Stimulated activated CD8-positive, alpha-beta memory T cell treated with anti-CD3 and anti-CD28 coated beads, Interleukin-2, amount 100 ng/mL, for 1 hour (primary cell): ENCODE data around the gene CCNL1.

Source experiments
- DNase-seq, 2 donors: peaks; one replicate each; pipeline ENCODE4 v3.0.0-alpha.2; 2020; ENCODE audit warnings: low read depth in 2 of 2

Gene CCNL1

DNA sequence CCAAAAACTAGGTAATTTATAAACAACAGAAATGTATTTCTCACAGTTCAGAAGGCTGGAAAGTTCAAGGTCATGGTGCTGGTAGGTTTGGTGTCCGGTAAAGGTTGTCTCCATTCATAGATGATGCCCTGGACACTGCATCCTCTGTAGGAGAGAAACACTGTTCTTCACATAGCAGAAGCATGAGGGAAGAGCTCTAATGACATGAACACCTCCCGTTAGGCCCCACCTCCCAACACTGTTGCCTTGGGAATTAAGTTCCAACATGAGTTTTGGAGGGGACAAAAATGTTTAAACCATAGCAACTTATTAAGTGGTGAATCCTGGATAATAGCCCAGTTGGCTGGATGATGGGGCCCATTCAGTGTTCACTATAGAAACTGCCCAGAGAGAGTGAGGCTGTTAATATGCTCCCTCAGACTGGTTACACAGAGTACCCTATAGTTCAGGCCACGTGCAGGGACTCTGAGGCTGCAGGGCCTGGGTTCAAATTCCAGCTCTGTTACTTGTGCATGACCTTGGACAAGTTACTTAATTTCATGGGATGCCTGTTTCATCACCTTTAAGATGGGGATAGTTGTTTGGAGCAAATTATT lies 37.0 kb downstream of the CCNL1 start:
- no peak for DNase-seq

DNA sequence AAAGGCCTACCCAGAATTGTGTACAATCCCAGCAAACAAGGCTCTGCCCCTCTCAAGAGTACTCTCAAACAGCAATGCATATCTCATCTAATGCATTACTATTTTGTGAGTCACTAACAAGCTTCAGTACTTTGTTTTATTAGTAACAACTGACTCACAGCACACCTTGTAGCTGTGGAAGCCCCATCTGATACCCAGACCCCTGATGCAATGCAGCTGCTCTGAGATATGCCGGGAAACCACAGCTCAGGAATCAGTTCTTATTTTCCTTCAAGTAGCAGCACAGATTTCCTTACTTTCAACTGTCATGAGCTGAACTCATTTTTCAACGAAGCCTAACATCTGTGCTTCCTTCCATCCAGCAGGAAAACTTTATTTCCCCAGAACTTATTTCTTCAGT lies 37.8 kb downstream of the CCNL1 start:
- DNase-seq: no peak

DNA sequence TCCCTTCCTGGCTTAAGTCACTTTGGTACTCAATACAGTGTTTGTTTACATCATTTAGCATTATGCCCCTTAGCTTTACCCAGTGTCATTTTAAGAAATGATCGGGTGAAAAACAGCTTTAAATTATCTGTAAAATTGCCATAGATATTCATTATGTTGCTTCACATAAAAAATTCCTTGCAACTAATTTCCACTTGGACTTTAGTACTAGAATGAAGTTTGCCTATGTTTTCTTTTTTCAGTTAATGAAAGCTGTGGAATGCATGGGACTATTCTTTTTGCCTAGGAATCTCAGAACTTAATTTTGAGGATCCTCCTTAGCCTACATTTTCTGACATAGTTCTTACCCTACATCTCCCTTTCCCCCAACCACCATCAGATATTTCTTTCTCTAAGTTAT lies 38.4 kb downstream of the CCNL1 start:
- DNase-seq: no peak

DNA sequence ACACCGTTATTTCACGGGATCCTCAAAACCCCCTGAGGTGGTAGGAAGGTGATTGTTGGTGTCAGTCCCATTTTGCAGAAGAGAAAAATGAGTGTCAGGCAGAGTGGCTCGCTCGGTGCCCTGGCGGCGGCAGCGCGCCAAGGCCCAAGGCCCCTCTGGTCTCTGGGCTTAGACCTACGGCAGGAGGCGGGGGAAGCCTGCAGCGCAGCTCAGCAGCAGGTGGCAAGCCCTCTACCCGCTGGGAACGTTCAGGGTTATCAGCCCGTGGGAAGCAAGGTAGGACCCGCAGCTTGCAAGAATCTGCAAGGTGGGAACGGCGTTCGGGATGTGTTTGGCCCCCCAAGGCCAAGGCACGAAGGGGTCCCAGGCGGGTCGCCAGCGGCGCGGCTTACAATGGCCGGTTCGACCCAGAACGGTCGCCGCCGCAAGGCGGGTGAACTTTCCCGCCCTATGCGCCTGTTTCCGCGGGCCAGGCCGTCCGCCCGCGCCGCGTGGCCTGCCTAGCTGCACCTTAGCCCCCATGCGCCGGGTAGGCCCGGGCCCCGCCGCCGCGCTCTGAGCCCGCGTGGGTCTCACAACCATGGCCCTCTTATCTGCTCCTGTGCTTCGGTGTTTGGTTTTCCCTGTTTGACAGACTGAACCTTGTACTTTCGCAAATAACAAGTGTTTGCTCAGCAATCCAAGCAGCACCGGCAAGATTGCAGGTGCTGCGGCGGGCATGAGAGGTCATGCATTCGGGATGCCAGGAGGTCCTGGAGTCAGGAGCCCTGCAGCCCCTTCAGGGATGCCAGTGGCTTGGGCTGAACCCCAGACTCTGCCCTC lies 39.7 kb downstream of the CCNL1 start:
- no peak for DNase-seq

GRCh38 chr3:157119369-157119951 lies 40.5 kb downstream of the CCNL1 start:
- no peak for DNase-seq

- DNase-seq: no peak
These were observed 41.9 kb downstream of the CCNL1 start for GRCh38 chr3:157117875-157118654.

DNA sequence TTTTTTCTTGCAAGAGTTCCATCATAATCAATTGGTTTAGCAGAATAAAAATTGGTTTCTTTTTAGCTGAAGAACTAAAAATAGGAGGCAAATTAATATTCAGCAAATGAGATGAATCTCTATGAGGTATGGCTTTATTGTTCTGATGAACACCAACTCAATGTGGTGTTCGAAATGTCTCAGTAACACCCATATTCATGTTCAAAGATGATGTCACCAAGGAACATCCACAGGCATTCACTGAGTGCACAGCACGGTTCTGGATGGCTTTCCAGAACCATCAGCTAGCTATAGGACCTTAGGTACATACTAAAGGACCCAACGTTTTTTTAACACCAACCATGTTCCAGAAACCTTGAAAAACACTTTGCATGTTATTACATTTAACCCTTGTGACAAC lies 42.7 kb downstream of the CCNL1 start:
- DNase-seq: no peak

- no peak for DNase-seq
These were observed 43.9 kb downstream of the CCNL1 start for GRCh38 chr3:157116017-157116416.

- no peak for DNase-seq
These were observed 44.6 kb downstream of the CCNL1 start for GRCh38 chr3:157115069-157116006.

- DNase-seq: no peak
These were observed 46.0 kb downstream of the CCNL1 start for GRCh38 chr3:157113832-157114505.

DNA sequence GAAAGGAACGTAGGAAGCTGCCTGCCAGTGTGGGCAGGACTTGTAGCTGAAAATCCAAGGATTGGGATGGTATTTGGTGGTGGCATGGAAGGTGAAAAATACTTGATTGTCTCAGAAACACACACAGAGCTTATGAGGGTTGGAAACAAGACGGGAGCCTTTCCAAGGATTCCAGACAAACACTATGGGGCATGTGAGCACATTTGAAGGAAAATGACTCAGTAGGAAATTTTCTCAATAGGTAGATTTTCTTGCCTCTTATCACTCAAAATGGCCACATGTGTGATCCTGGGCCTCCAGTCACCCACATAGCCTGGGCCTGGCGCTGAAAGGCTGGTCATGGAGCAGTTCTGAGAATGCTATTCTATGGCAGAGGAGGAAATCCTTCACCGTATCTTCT lies 47.4 kb downstream of the CCNL1 start:
- no peak for DNase-seq

- no peak for DNase-seq
These were observed 48.4 kb downstream of the CCNL1 start for GRCh38 chr3:157111518-157111917.

- no peak for DNase-seq
These were observed 49.1 kb downstream of the CCNL1 start for GRCh38 chr3:157110761-157111278.

DNA sequence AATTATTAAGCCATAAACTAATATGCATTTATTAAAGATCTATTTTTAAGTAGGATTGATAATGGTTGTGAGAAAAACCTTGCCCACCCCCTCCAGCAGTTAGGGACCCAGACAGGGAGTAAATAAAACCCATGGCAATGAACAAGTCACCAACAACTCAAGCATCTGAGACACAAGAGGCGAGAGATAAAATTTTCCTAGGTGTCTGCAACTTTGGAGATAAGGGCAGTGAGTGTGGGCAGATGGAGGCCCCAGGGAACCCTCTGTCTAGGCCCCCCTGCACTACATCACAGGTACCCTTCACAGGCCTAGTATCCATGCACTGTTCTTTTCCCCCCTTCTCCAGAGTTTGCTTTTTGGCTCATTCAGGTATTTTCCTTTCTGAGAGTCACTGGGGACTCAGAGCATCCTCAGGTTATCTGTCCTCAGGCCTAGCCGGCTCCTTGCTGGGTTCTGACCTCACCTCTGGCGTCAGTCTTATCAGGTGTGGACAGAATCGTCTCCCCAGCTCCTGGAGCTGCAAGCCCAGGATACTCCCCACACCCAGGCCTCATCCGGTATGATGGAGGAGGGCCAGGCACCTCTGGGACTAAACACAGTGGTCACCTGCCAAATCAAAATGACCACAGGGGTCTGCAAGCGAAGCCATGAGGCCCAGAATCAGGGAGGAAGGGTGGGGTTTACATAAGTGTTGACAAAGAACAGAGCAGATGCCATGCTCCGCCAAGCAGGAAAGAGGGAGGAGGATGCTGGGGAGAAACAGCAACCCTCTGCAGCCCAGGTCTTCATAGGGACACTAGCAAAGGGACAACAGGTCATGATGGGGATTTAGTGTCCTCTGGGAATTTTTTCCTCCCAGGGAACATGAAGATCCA lies 50.4 kb downstream of the CCNL1 start:
- no peak for DNase-seq

- no peak for DNase-seq
These were observed 52.3 kb downstream of the CCNL1 start for GRCh38 chr3:157107644-157108133.

GRCh38 chr3:157107037-157107436 lies 52.9 kb downstream of the CCNL1 start:
- DNase-seq: no peak

DNA sequence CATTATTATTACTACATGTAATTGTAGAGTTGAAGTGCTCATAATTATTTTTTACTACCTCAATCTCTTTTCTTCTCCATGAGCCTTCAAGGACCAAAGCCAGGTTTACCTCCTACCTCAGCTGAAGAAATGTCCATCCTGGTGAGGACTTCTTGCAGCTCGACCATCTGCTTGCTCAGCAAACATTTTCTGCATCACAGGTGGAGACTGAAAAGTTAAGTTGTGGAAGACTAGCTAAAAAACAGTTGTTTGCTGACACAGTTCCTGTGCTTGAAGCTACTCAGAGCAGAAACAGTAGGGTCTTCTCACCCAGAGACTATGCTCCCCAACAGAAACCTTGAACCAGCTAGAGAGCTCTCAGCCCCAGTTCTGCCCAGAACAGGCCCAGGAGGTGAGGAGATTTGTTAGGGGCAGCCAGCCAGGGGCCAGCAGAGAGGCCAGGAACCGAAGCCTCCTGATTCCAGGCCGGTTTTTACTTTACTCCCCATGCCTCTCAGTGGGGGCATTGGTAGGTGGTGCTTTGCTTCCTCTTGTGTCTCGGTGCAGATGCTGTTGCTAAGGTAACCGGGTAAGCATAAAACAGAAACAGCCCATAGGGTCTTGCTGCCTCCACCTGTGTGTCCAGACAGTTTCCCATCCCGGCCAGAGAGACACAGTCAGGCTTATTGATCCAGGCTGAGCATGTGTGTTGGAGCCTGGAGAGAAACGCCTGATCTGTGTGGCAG lies 54.9 kb downstream of the CCNL1 start:
- no peak for DNase-seq

GRCh38 chr3:157104521-157104920 lies 55.4 kb downstream of the CCNL1 start:
- no peak for DNase-seq

- DNase-seq: no peak
These were observed 56.1 kb downstream of the CCNL1 start for GRCh38 chr3:157103860-157104259.
